ENCODE results near the gene CDKL5.

Gene CDKL5

GRCh38 chrX:18674417-18674787 lies 249.0 kb downstream of the CDKL5 start:
- H3K4me3 ChIP-seq (replicated peaks; ENCODE audit: insufficient read depth, low read length) = peak overlapping the region; percentile 47
- DNase-seq (ENCODE audit: low read depth in 1 of 2, low spot score in 1 of 2) = no peak
- TF ChIP-seq REST (IDR thresholded peaks at IDR 0.05; ENCODE audit: insufficient replicate concordance, low read depth) (no peak), GABPA (IDR thresholded peaks at IDR 0.05; ENCODE audit: low read depth) (no peak), POLR2AphosphoS5 (IDR thresholded peaks at IDR 0.05; ENCODE audit: low read depth) (no peak), SPI1 (IDR thresholded peaks at IDR 0.05; ENCODE audit: borderline replicate concordance, low read depth) (no peak)
- TF ChIP-seq, protein P1, sequence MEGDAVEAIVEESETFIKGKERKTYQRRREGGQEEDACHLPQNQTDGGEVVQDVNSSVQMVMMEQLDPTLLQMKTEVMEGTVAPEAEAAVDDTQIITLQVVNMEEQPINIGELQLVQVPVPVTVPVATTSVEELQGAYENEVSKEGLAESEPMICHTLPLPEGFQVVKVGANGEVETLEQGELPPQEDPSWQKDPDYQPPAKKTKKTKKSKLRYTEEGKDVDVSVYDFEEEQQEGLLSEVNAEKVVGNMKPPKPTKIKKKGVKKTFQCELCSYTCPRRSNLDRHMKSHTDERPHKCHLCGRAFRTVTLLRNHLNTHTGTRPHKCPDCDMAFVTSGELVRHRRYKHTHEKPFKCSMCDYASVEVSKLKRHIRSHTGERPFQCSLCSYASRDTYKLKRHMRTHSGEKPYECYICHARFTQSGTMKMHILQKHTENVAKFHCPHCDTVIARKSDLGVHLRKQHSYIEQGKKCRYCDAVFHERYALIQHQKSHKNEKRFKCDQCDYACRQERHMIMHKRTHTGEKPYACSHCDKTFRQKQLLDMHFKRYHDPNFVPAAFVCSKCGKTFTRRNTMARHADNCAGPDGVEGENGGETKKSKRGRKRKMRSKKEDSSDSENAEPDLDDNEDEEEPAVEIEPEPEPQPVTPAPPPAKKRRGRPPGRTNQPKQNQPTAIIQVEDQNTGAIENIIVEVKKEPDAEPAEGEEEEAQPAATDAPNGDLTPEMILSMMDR (IDR thresholded peaks at IDR 0.05; ENCODE audit: insufficient read depth, low read length) = no peak
- peak overlapping the region; percentile 66 for H3K27ac ChIP-seq (replicated peaks)
- no peaks in the 10 kb centered on the region for H3K27me3 ChIP-seq (ENCODE audit: insufficient read depth, poor library complexity, severe bottlenecking)

DNA sequence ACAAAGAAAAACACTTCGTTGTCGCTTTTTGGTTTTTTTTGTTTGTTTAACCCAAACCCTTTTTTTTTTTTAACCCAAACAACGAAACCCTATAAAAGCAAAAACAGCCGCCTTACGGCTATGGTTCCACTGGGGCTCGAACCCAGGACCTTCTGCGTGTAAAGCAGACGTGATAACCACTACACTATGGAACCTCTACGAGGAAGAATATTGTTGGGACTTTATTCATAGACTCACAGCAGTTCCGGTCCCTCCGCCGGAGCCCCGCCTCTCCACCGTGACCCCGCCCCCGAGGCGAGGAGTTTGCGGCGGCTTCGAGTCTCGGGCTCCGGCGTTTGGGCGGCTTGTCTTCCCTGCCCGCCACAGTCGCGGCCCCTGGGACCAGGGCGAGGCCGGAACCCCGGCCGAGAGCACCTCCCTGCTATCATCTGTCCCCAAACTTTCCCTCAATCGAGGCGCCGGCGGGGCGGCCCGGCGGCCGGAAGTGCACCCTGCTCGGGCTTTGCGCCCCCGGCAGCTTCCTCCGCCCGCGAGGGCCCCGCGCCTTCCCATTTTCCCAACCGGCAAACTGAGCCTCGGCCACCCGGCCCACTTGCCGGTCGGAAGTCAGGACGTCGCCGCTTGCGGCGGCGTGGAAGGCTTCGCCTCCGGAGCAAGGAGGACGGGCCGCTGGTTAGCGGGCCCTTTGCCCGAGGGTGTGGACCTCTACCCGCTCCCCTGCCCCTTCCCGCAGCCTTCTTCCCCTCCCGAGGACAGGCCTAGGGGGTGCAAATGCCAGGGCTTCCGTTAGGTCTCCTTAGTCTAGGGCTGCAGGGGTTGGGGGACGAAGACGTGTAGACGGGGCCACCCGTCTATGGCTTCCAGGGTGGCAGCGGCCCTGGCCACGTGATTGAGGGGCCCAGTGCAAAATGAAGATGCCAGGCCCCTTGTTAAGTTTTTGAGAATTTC lies 249.7 kb downstream of the CDKL5 start:
- Histone ChIP-seq H3K27ac (replicated peaks) (peak overlapping the region; percentile 81), H3K4me3 (replicated peaks; ENCODE audit: insufficient read depth, low read length) (peak overlapping the region; percentile 56), H3K27me3 (ENCODE audit: insufficient read depth, poor library complexity, severe bottlenecking) (no peaks in the 10 kb centered on the region)
- no peak for TF ChIP-seq POLR2AphosphoS5 (IDR thresholded peaks at IDR 0.05; ENCODE audit: low read depth)
- TF ChIP-seq GABPA (IDR thresholded peaks at IDR 0.05; ENCODE audit: low read depth) = peak; percentile 50
- TF ChIP-seq SPI1 (IDR thresholded peaks at IDR 0.05; ENCODE audit: borderline replicate concordance, low read depth) = no peak
- peak; percentile 30 to 67 for DNase-seq (ENCODE audit: low read depth in 1 of 2, low spot score in 1 of 2)

- Histone ChIP-seq H3K27ac (replicated peaks) (no peak overlapping the region), H3K4me3 (replicated peaks; ENCODE audit: insufficient read depth, low read length) (no peak overlapping the region), H3K27me3 (ENCODE audit: insufficient read depth, poor library complexity, severe bottlenecking) (no peaks in the 10 kb centered on the region)
- no peak for DNase-seq (ENCODE audit: low read depth in 1 of 2, low spot score in 1 of 2)
- TF ChIP-seq REST (IDR thresholded peaks at IDR 0.05; ENCODE audit: insufficient replicate concordance, low read depth) (no peak), GABPA (IDR thresholded peaks at IDR 0.05; ENCODE audit: low read depth) (no peak), SPI1 (IDR thresholded peaks at IDR 0.05; ENCODE audit: borderline replicate concordance, low read depth) (no peak), POLR2AphosphoS5 (IDR thresholded peaks at IDR 0.05; ENCODE audit: low read depth) (no peak)
- TF ChIP-seq, protein P1 (IDR thresholded peaks at IDR 0.05; ENCODE audit: insufficient read depth, low read length) = no peak
These were observed 250.6 kb downstream of the CDKL5 start for GRCh38 chrX:18676050-18676449.

DNA sequence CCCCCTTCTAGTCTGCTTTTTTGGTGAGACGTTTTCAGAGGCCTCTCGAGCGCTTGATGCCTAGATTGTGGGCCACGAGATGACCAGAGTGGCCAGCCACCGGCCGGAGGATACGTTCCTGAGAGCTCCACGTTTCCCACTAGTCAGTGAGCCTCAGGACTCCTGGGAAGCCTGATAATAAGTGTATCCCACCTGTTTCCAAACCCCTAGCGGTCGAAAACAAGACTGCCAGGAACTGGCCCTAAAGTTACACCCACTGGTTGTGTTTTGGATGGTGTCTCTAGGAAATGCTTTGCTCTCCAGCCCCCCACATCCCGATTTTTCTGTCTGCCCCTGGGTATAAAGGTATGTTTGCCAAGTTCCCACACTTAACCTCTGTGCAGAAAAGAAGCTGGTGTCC lies 251.1 kb downstream of the CDKL5 start:
- Histone ChIP-seq H3K4me3 (replicated peaks; ENCODE audit: insufficient read depth, low read length) (no peak overlapping the region), H3K27ac (replicated peaks) (no peak overlapping the region), H3K27me3 (ENCODE audit: insufficient read depth, poor library complexity, severe bottlenecking) (no peaks in the 10 kb centered on the region)
- DNase-seq (ENCODE audit: low read depth in 1 of 2, low spot score in 1 of 2) = no peak
- TF ChIP-seq REST (IDR thresholded peaks at IDR 0.05; ENCODE audit: insufficient replicate concordance, low read depth) (no peak), POLR2AphosphoS5 (IDR thresholded peaks at IDR 0.05; ENCODE audit: low read depth) (no peak), GABPA (IDR thresholded peaks at IDR 0.05; ENCODE audit: low read depth) (no peak), SPI1 (IDR thresholded peaks at IDR 0.05; ENCODE audit: borderline replicate concordance, low read depth) (no peak)
- TF ChIP-seq, protein P1 (IDR thresholded peaks at IDR 0.05; ENCODE audit: insufficient read depth, low read length) = no peak
